Sigmoid colon (tissue), 7 donors: ENCODE results near the gene OSER1. TPM values are rescaled to one million over a fixed set of nuclear protein-coding genes. Genes with fewer than 3 reads are reported as not detected.
"Not testable (repeated sequence)": the region's sequence is repeated elsewhere in the genome, so short reads cannot be mapped to it uniquely, and the experiment has no call there.

ENCODE experiments used
- DNase-seq: peaks from one replicate; pipeline ENCODE4 v3.0.0-alpha.2; 2019
- H3K27ac ChIP-seq, 4 donors: fragments of 200-600 bp; sonication (generic); one replicate each; pipeline ENCODE4 v1.5.1; 2016 to 2019; ENCODE audit warnings: mild to moderate bottlenecking in 1 of 4
- H3K27me3 ChIP-seq, 3 donors: fragments of 200-600 bp; sonication (generic); one replicate each; pipeline ENCODE4 v1.5.1; 2019; ENCODE audit warnings: mild to moderate bottlenecking in 1 of 3
- H3K36me3 ChIP-seq, 4 donors: fragments of 200-600 bp; sonication (generic); one replicate each; pipeline ENCODE4 v1.5.1; 2016 to 2019
- H3K4me1 ChIP-seq, 4 donors: fragments of 200-600 bp; sonication (generic); one replicate each; pipeline ENCODE4 v1.5.1; 2017 to 2019
- H3K4me3 ChIP-seq, 4 donors: fragments of 200-600 bp; sonication (generic); one replicate each; pipeline ENCODE4 v1.5.1; 2017 to 2019; ENCODE audit warnings: mild to moderate bottlenecking in 2 of 4, moderate library complexity in 1 of 4
- H3K9me3 ChIP-seq, 4 donors: fragments of 200-600 bp in 3 of 4; sonication (generic) in 3 of 4; one replicate each; pipeline versions ENCODE4 v1.5.1 to v1.6.1; 2013 to 2019
- CTCF ChIP-seq, 4 experiments: fragments of 450-650 bp in 3 of 4; fragments of 200-600 bp in 1 of 4; IDR thresholded peaks; one replicate each; pipeline ENCODE4 v1.5.1; 2016 to 2019; ENCODE audit warnings: antibody characterized with exemption in 4 of 4, mild to moderate bottlenecking in 3 of 4, moderate library complexity in 2 of 4
- EP300 ChIP-seq, 4 donors: sonication (generic); formaldehyde crosslinking; IDR thresholded peaks; one replicate each; pipeline ENCODE4 v1.6.1; 2017; ENCODE audit warnings: antibody characterized with exemption in 4 of 4
- POLR2A ChIP-seq, 2 donors: fragments of 450-650 bp; IDR thresholded peaks; one replicate each; pipeline ENCODE4 v1.6.1; 2016; ENCODE audit warnings: antibody characterized with exemption in 2 of 2, mild to moderate bottlenecking in 2 of 2, moderate library complexity in 2 of 2
- POLR2AphosphoS5 ChIP-seq, 4 donors: sonication (generic); formaldehyde crosslinking; IDR thresholded peaks; one replicate each; pipeline ENCODE4 v1.6.1; 2017; ENCODE audit warnings: antibody characterized with exemption in 4 of 4
- WGBS, 2 donors: extraction: QIAGEN DNeasy Blood & Tissue Kit; methylation state at CpG; one replicate each; pipeline ENCODE4 v1.1.7; 2013; 5-methylcytosine and 5-hydroxymethylcytosine counted together
- intact Hi-C: fragments of 100-400 bp; cut with DNase I; formaldehyde crosslinking; loops from one replicate; pipeline ENCODE4 v1.15.1; 2023
- polyA plus RNA-seq, 3 donors: library from polyadenylated mRNA; stranded (reverse); fragments of 200-250 nt; gene quantifications; one replicate each; pipeline ENCODE4 v1.2.3, GENCODE V29; 2013
- total RNA-seq, 4 donors: library from RNA; depleted of rRNA; stranded (reverse); fragments of >200 nt; gene quantifications; one replicate each; pipeline ENCODE4 v1.1.0, GENCODE V29; 2016
- donor health status: healthy with polysubstance abuse.
- donor health status: Bipolar disorder and iron deficiency.
- donor health status: healthy.

The OSER1 gene
- total and polyA plus RNA-seq, 7 donors: 28.5 to 90.5 (median 47.4) TPM

- H3K36me3 ChIP-seq: peaks cover 22 to 58% (median 29%) of the 10 kb centered on the region in 4 donors
- TF ChIP-seq EP300 (IDR thresholded peaks at IDR 0.05) (no peak), POLR2AphosphoS5 (IDR thresholded peaks at IDR 0.05) (no peak), POLR2A (IDR thresholded peaks at IDR 0.05) (no peak), CTCF (IDR thresholded peaks at IDR 0.05) (no peak)
- 75 to 77% methylated on average over 3 of the region's 3 CpGs for WGBS, 2 donors
Observed at GRCh38 chr20:44196271-44196670, 14.3 kb downstream of the OSER1 start.

GRCh38 chr20:44195605-44196004 lies 15.0 kb downstream of the OSER1 start:
- WGBS, 2 donors: 92 to 97% methylated on average over 1 of the region's 1 CpG
- no peak for TF ChIP-seq POLR2AphosphoS5 (IDR thresholded peaks at IDR 0.05)
- TF ChIP-seq POLR2A (IDR thresholded peaks at IDR 0.05): no peak
- TF ChIP-seq CTCF (IDR thresholded peaks at IDR 0.05): no peak
- TF ChIP-seq EP300 (IDR thresholded peaks at IDR 0.05): no peak
- H3K9me3 ChIP-seq: no peaks in the 10 kb centered on the region
- H3K4me1 ChIP-seq: peaks cover 0 to 18% (median 5%) of the 10 kb centered on the region in 4 donors
- H3K36me3 ChIP-seq: peaks cover 20 to 51% (median 26%) of the 10 kb centered on the region in 4 donors
- no peaks in the 10 kb centered on the region for H3K27me3 ChIP-seq
- H3K4me3 ChIP-seq: no peak overlapping the region
- intact Hi-C loops: loop anchor here (10.0 kb wide), 2 partner anchors 181 to 431 kb away; no protein-coding TSS in a partner anchor
- H3K27ac ChIP-seq: peak overlapping the region in 1 of 4 donors; percentile 28
- DNase-seq: no peak

More at GRCh38 chr20:44196271-44196670, 14.3 kb downstream of the OSER1 start:
- intact Hi-C loops: loop anchor here (10.0 kb wide), 2 partner anchors 181 to 431 kb away; no protein-coding TSS in a partner anchor
- Histone ChIP-seq H3K4me1 (peaks cover 0 to 23% (median 5%) of the 10 kb centered on the region in 4 donors), H3K27me3 (no peaks in the 10 kb centered on the region), H3K27ac (peak overlapping the region in 1 of 4 donors; percentile 28), H3K9me3 (no peaks in the 10 kb centered on the region), H3K4me3 (no peak overlapping the region)
- no peak for DNase-seq

- Histone ChIP-seq H3K4me1 (peaks cover 0 to 25% (median 16%) of the 10 kb centered on the region in 4 donors), H3K27me3 (no peaks in the 10 kb centered on the region), H3K27ac (no peak overlapping the region), H3K9me3 (no peaks in the 10 kb centered on the region), H3K36me3 (peaks cover 10 to 33% (median 19%) of the 10 kb centered on the region in 4 donors), H3K4me3 (no peak overlapping the region)
- no peak for DNase-seq
- intact Hi-C loops: loop anchor here (10.0 kb wide), 2 partner anchors 179 to 429 kb away; no protein-coding TSS in a partner anchor
- TF ChIP-seq POLR2AphosphoS5 (IDR thresholded peaks at IDR 0.05) (no peak), CTCF (IDR thresholded peaks at IDR 0.05) (no peak), POLR2A (IDR thresholded peaks at IDR 0.05) (no peak), EP300 (IDR thresholded peaks at IDR 0.05) (no peak)
- 68 to 79% methylated on average over 2 of the region's 2 CpGs for WGBS, 2 donors
Observed at GRCh38 chr20:44193801-44194200, 16.8 kb downstream of the OSER1 start.

- H3K9me3 ChIP-seq, H3K27me3 ChIP-seq, H3K27ac ChIP-seq, H3K4me3 ChIP-seq, DNase-seq: not testable (repeated sequence)
- peaks cover 0 to 12% (median 4%) of the 10 kb centered on the region in 4 donors for H3K36me3 ChIP-seq
- peaks cover 0 to 36% (median 31%) of the 10 kb centered on the region in 4 donors for H3K4me1 ChIP-seq
- 89 to 93% methylated on average over 5 of the region's 5 CpGs for WGBS, 2 donors
- intact Hi-C loops: loop anchor here (10.0 kb wide), 2 partner anchors 177 to 427 kb away; no protein-coding TSS in a partner anchor
Observed at GRCh38 chr20:44191640-44192039, 18.9 kb downstream of the OSER1 start.

GRCh38 chr20:44190197-44190852 lies 20.2 kb downstream of the OSER1 start:
- TF ChIP-seq POLR2AphosphoS5 (IDR thresholded peaks at IDR 0.05) (peak in 1 of 4 donors; percentile 8), CTCF (IDR thresholded peaks at IDR 0.05) (peak in 3 of 4 experiments; percentile 79 to 83 (median 80))
- intact Hi-C loops: loop anchor here (1.0 to 10.0 kb wide), 3 partner anchors 74 to 426 kb away; no protein-coding TSS in a partner anchor
- not testable (repeated sequence) for DNase-seq, H3K36me3 ChIP-seq, H3K9me3 ChIP-seq, H3K27me3 ChIP-seq, H3K4me3 ChIP-seq
- WGBS, 2 donors: 23 to 31% methylated on average over 15 of the region's 15 CpGs
- Histone ChIP-seq H3K27ac (peak overlapping the region; percentile 91 to 99 (median 95)), H3K4me1 (peaks cover 0 to 33% (median 28%) of the 10 kb centered on the region in 4 donors)
